SU-DHL-6 (cell line): ENCODE data around the gene INTS11.

ENCODE experiments used
- H2AFZ ChIP-seq: fragments of 200-600 bp; sonication (generic); 2 replicates; pipeline ENCODE4 v1.6.1; 2014; ENCODE audit warnings: low read depth, mild to moderate bottlenecking, moderate library complexity, mixed read lengths, antibody characterized with exemption, low read length; ENCODE audit not compliant: severe bottlenecking
- H3F3A ChIP-seq: fragments of 200-600 bp; shearing (Covaris generic); 2 replicates; pipeline ENCODE4 v1.6.0; 2016; ENCODE audit warnings: antibody characterized with exemption, mild to moderate bottlenecking; ENCODE audit not compliant: insufficient read depth
- H3K27ac ChIP-seq: fragments of 200-600 bp; sonication (generic); 2 replicates; pipeline ENCODE4 v1.5.1; 2016; ENCODE audit warnings: low read depth, mild to moderate bottlenecking, low read length, moderate library complexity, mixed read lengths
- H3K27me3 ChIP-seq: fragments of 200-600 bp; sonication (generic), shearing (Covaris generic); 2 replicates; pipeline ENCODE4 v1.6.0; 2014; ENCODE audit warnings: mild to moderate bottlenecking, low read length
- H3K36me3 ChIP-seq: fragments of 200-600 bp; sonication (generic); 2 replicates; pipeline ENCODE4 v1.6.1; 2014; ENCODE audit warnings: mild to moderate bottlenecking, low read length, mixed read lengths
- H3K4me2 ChIP-seq: fragments of 300-600, 200-600 bp; shearing (Covaris generic), sonication (generic); 2 replicates; pipeline ENCODE4 v1.6.0; 2014; ENCODE audit warnings: low read length, low read depth, mild to moderate bottlenecking; ENCODE audit not compliant: poor library complexity, severe bottlenecking
- H3K4me3 ChIP-seq: fragments of 200-600 bp; sonication (generic); 2 replicates; pipeline ENCODE4 v1.5.1; 2014; ENCODE audit warnings: antibody characterized with exemption, low read length, mild to moderate bottlenecking, mixed read lengths; ENCODE audit not compliant: insufficient read depth, poor library complexity, severe bottlenecking
- H3K79me2 ChIP-seq: fragments of 200-600 bp; sonication (generic); 2 replicates; pipeline ENCODE4 v1.6.1; 2014; ENCODE audit warnings: mild to moderate bottlenecking, low read length, moderate library complexity; ENCODE audit not compliant: insufficient read depth
- H3K9ac ChIP-seq: fragments of 200-600 bp; sonication (generic); 2 replicates; pipeline ENCODE4 v1.7.0; 2014; ENCODE audit warnings: mild to moderate bottlenecking, low read length
- H3K9me2 ChIP-seq: fragments of 200-600 bp; sonication (generic); replicated peaks from 2 replicates; pipeline ENCODE4 v1.6.1; 2014; ENCODE audit warnings: low read length; ENCODE audit not compliant: insufficient read depth
- H3K9me3 ChIP-seq: fragments of 200-600 bp; sonication (generic); 2 replicates; pipeline ENCODE4 v1.6.1; 2014; ENCODE audit warnings: low read length, mixed read lengths; ENCODE audit not compliant: insufficient read depth
- H4K20me1 ChIP-seq: fragments of 200-600 bp; sonication (generic); 2 replicates; pipeline ENCODE4 v1.6.1; 2014; ENCODE audit warnings: low read depth, mild to moderate bottlenecking, antibody characterized with exemption, low read length, moderate library complexity, mixed read lengths
- CTCF ChIP-seq: fragments of 200-600 bp; sonication (generic); IDR thresholded peaks from one replicate; pipeline ENCODE4 v1.5.1; 2017; ENCODE audit warnings: antibody characterized with exemption, mild to moderate bottlenecking, low read length, moderate library complexity; ENCODE audit not compliant: insufficient read depth, poor library complexity, severe bottlenecking
- EZH2phosphoT487 ChIP-seq: fragments of 200-600 bp; sonication (generic), shearing (Covaris generic); conservative IDR thresholded peaks from 2 replicates; pipeline ENCODE4 v1.6.1; 2018; ENCODE audit warnings: mild to moderate bottlenecking, antibody characterized with exemption, low read length, moderate library complexity, mixed read lengths

Gene INTS11

DNA sequence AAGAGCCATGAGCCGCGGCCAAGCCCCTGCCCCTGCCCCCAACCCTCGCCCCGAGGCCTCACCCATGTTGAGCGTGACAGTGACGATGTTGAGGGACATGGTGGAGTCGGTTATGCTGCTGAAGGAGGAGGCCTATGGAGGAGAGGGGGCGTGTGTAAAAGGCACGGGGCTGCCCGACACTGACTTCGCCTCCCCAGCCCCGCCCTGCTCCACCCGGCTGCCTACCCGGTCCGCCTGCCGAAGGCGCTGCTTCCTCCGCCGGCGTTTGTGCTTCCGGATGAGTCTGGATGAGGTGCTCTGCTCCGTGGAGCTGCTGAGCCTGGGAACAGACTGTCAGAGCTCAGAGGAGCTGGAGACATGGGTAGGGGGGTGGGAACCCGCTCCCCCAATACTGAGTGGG lies 15.7 kb upstream of the INTS11 start:
- Histone ChIP-seq H3K36me3 (no peaks in the 10 kb centered on the region), H4K20me1 (no peaks in the 10 kb centered on the region), H3K4me3 (no peak overlapping the region)

DNA sequence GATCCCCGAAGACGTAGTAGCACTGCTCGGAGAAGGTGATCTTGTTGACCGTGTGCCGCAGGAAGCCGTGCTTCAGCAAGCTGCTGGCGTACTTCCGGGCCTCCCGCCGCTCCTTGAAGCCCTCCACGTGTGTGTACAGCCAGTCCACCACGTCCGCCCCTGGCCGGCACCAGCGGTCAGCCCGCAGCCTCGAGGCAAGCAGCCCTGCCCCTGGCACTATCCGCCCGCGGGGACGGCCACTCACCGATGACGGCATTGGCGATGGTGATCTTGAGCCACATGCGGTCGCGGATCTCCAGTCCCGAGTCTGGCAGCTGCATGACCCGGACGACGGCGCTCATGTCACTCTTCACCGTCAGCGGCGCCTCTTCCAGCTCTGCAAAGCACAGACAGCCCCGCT lies 13.8 kb upstream of the INTS11 start:
- Histone ChIP-seq H2AFZ (no peak overlapping the region), H3K9me3 (no peaks in the 10 kb centered on the region), H3K79me2 (no peaks in the 10 kb centered on the region), H3F3A (no peaks in the 10 kb centered on the region), H3K27me3 (no peaks in the 10 kb centered on the region), H3K4me3 (no peak overlapping the region), H3K9ac (no peak overlapping the region), H4K20me1 (no peaks in the 10 kb centered on the region), H3K9me2 (no peaks in the 10 kb centered on the region), H3K4me2 (no peak overlapping the region), H3K27ac (no peak overlapping the region), H3K36me3 (no peaks in the 10 kb centered on the region)
- TF ChIP-seq CTCF = no peak
- TF ChIP-seq EZH2phosphoT487 = no peak

More for the DNA sequence above, 15.7 kb upstream of the INTS11 start:
- Histone ChIP-seq H3K79me2 (no peaks in the 10 kb centered on the region), H3K9me2 (no peaks in the 10 kb centered on the region), H3K4me2 (no peak overlapping the region), H3F3A (no peaks in the 10 kb centered on the region), H3K9me3 (no peaks in the 10 kb centered on the region), H3K27me3 (no peaks in the 10 kb centered on the region), H3K9ac (no peak overlapping the region), H2AFZ (no peak overlapping the region), H3K27ac (no peak overlapping the region)
- TF ChIP-seq EZH2phosphoT487 (no peak), CTCF (no peak)

DNA sequence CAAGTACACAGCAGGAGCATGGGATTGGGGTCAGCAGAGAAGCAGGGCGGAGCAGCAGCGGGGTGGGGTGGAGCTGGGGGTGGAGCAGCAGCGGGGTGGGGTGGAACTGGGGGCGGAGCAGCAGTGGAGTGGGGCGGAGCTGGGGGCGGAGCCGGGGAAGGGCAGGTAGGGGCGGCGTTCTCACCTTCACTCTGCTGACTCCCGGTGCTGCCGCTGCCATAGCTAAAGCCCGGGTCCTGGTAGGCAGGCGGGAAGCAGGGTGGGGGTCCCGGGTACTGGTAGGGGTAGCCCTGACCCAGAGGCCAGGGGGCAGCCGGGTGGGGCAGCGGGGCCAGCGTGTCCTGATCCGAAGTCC lies 13.3 kb upstream of the INTS11 start:
- no peaks in the 10 kb centered on the region for H4K20me1 ChIP-seq

More for the DNA sequence above, 13.3 kb upstream of the INTS11 start:
- no peak overlapping the region for H3K9ac ChIP-seq
- no peak overlapping the region for H2AFZ ChIP-seq
- no peak overlapping the region for H3K27ac ChIP-seq
- H3K79me2 ChIP-seq = no peaks in the 10 kb centered on the region
- no peaks in the 10 kb centered on the region for H3K9me2 ChIP-seq
- no peak overlapping the region for H3K4me3 ChIP-seq
- no peak overlapping the region for H3K4me2 ChIP-seq
- H3F3A ChIP-seq = no peaks in the 10 kb centered on the region
- no peaks in the 10 kb centered on the region for H3K27me3 ChIP-seq
- H3K9me3 ChIP-seq = no peaks in the 10 kb centered on the region
- no peaks in the 10 kb centered on the region for H3K36me3 ChIP-seq
- TF ChIP-seq EZH2phosphoT487 = no peak
- no peak for TF ChIP-seq CTCF
